Kidney glomerular epithelial cell (primary cell): ENCODE data around the gene B9D2.
"Not testable (repeated sequence)": the region's sequence is repeated elsewhere in the genome, so short reads cannot be mapped to it uniquely, and the experiment has no call there.

Experiments used
- DNase-seq: peaks from one replicate; lab custom pipeline; 2025; lab: John Stamatoyannopoulos, UW

Gene B9D2

DNA sequence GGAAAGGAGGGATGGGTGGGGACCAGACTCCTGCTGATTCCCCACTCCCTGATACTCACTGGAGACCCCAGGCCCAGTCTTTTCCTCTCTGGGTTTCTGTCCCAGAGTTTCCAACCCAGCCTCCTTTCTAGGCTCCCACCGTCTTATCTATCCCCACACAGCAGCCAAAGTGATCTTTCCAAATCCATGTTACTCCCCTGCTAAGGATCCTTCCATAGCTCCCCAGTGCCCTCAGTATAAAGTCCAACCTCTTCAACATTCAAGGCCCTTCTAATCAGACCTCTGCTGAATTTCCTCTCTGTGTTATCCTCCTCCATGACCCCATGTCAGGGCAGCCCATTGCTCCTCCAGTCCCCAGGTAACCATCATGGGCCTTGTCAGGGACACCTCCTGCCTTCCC is 8.9 kb downstream of the B9D2 start:
- DNase-seq: no peak

DNA sequence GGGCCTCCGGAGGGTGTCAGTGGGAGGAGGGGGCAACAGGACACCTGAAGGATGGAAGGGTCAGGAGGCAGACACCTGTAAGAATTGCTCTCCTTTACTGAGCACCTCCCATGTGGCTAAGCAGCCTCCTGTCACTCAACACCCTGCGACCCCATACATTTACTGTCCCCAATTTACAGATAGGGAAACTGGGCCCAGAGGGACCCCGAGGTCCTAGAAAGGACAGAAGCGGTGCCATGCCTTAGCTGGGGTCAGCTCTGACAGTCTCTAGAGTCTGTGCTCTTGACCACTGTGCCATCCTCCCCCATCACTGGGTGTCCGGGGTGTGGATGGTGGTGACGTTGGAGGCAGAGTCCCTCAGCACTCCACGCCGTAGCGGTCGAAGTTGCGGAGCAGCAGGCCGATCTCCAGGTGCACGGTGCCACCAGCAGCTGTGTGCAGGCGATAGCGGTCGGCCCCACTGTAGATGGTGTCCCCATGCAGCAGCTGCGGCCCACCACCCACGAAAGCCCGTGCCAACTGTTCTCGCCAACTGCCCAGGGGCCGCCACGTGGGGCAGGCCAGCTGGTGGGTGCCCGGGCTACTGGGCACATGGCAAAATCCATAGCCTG is 9.5 kb downstream of the B9D2 start:
- no peak for DNase-seq

DNA sequence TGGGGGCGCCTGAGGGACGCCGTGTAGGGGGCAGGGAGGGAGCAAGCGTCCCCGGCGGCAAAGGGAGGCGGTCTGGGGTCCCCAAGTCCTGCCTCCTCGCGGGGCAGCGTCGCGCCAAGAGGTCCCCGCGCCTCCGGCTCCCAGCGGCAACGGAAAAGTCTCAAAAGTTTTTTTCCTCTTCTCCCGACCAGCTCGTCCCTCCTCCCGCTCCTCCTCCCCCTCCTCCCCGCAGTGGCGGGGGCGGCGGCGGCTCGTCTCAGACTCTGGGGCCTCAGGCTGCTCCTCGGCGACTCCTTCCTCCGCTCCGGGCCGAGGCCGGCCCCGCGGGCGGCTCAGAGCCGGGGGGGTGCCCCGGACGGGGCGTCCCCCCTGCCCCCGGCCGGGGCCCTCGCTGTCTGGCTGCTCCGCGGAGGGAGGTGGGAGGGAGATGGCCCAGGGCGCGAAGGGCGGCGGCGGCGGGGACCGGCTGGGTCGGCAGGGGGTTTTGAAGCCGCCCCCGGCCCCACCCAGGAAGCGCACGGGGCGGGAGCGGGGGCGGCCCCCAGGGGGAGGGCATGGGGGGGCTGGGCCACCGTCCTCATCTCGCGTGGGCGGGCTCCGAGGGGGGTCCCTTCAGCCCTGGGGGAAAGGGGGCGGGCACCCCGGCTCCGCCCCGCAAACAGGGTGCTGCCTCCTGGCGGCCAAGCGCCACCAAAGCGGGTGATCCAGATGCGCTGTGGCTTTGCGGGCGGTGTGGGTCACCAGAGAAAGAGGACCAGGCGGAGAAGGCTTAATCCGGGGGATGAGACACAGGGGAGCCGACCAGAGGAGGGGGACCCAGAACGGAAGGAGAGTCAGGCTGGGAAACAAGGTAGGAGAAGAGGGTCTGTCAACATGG is 10.2 kb downstream of the B9D2 start, which contains the start of gene TGFB1:
TSS of gene TGFB1 (minus strand) at position 457 of the 877 bp plus-strand sequence. CDS start 878 bp downstream, outside the sequence.
- peak; percentile 78 for DNase-seq

DNA sequence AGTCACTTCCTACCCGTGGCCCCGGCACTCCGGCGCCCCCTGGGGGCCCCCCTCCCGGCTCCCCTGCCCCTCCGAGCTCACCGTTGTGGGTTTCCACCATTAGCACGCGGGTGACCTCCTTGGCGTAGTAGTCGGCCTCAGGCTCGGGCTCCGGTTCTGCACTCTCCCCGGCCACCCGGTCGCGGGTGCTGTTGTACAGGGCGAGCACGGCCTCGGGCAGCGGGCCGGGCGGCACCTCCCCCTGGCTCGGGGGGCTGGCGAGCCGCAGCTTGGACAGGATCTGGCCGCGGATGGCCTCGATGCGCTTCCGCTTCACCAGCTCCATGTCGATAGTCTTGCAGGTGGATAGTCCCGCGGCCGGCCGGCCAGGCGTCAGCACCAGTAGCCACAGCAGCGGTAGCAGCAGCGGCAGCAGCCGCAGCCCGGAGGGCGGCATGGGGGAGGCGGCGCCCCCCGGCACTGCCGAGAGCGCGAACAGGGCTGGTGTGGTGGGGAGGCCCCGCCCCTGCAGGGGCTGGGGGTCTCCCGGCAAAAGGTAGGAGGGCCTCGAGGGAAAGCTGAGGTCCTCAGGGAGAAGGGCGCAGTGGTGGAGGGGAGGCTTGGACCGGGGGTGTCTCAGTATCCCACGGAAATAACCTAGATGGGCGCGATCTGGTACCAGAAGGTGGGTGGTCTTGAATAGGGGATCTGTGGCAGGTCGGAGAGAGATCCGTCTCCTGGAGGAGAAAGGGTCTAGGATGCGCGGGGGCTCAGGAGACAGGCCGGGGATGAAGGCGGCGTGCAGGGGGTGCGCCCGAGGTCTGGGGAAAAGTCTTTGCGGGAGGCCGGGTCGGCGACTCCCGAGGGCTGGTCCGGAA is 11.1 kb downstream of the B9D2 start:
- peak; percentile 31 for DNase-seq

DNA sequence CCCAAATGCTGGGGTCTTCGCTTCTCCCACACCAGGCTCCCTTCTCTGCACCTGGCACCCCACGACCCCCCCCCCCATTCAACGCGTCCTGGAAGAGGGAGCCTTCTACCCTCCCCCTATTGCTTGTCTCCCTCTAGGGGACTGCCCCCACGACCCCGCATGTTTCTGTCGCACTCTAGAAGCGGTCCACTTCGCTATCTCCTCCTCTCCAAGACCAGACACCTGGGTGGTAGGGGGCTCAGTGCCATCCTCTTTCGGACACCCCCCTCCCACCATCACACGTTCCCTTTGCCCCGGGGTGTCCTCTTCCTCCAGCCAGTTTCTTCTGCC is 11.7 kb downstream of the B9D2 start:
- no peak for DNase-seq

DNA sequence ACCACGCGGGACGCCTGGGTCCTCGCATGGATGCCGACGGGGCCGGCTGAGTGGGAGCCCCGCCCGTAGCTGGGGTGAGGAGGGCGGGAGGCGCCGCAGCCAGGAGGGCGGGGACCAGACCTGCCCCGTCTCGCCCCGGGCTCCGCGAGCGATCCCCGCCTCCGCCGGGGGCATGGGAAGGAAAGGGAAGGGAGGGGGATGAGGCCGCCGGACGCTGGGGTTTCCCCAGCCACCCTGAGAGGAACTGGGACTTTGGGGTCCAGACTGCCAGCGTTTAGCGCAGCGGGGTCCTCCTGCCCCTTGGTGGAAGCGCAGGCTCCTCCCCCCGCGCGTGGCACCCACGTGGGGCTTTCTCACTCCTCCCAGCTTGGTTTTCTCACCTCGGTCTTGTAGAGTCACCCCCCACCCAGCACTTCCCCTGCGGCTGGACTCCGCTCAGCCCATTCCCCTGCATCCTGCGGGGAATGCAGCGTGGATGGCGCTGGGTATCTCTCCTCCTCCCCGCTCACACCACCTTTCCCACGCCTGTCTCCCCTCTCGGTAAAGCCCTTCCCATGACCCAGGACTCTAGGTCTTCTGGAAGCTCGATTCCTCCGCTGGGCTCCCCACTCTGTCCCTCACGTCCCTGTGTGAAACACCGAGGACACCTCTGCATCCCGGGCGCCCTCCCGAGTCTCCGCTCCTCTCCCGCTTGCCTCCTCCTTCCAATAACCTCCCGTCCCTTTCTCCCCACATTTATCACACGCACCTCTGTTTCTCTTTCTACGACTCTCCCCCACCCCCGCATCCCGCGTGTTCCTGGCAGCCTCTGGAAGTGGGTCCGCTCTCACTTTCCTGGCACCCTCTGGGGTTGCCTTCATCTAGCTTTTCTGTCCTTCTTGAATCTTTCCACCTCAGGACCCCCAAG is 12.4 kb downstream of the B9D2 start:
- peak; percentile 22 for DNase-seq

DNA sequence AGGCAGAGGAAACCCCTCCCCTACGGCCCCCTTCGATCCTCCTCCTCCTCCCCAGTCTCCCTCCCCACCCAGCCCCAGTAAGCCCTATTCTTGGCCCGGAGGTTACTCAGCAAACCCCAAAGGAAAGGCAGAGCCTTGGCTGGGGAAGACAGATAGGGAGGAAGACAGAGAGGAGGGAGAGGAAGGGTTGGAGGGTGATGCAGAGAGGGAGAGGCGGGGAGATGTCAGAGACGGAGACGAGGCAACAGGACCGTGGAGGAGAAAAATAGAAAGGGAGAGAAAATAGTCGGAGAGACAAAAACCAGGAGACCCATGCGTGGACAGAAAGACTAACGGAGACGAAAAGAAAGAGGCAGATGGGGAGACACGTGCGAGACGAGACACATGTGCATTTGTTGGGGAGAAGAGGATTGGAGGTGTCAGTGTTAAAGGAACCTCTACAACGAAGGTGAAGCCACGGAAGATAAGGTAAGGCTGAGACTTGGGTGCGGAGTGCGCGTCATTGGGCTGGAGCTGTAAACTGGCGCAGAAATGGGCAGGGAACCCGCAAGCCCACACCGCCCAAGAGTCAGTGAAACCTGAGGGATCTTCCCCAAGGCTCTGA is 13.1 kb downstream of the B9D2 start:
- no peak for DNase-seq

DNA sequence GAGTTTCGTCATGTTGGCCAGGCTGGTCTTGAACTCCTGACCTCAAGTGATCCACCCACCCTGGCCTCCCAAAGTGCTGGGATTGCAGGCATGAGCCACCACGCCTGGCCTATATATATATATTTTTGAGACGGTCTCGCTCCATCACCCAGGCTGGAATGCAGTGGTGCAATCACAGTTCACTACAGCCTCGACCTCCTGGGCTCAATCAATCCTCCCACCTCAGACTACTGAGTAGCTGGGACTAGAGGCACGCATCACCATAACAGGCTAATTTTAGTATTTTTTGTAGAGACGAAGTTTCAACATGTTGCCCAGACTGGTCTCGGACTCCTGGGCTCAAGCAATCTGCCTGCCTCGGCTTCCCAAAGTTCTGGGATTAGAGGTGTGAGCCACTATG is 17.0 kb downstream of the B9D2 start:
- DNase-seq: not testable (repeated sequence)

DNA sequence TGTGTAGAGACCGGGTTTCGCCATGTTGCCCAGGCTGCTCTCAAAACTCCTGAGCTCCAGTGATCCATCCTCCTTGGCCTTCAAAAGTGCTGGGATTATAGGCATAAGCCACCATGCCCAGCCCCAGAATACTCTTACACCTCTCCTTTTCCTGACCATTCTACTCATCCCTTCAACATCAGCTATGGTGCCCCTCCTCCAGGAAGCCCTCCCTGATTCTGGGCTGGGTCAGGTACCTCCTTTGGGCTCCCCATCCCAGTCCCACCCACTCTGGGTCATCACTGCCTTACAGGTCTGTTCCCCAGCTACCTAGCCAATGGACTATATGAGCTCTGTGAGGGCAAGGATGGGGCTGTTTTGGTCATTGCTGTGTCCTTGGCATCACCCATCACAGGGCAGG is 19.8 kb downstream of the B9D2 start:
- DNase-seq: no peak

DNA sequence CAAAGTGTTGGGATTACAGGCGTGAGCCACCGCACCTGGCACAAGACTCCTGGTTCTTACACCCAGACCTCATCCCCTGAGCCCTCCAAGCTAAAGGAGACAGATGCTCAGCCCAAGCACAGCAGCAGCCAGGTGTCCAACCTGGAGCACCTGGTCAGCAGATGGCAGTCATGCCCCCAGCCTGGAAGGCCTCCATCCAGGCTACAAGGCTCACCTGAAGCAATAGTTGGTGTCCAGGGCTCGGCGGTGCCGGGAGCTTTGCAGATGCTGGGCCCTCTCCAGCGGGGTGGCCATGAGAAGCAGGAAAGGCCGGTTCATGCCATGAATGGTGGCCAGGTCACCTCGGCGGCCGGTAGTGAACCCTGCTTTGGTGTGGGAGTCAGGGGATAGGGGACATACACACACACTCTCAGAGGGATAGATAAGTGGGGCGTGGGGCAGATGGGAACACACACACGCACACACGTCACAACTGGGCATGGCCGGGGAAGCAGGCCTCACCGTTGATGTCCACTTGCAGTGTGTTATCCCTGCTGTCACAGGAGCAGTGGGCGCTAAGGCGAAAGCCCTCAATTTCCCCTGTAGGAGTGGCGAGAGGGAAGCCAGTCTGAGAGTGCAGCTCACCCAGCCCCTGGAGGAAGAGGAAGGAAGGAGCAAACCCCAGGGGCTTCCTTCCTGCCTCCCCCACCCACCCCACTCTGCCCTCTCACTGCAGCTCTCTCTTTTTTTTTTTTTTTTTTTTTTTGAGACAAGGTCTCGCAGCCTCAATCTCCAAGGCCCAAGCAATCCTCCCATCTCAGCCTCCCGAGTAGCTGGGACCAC is 22.1 kb downstream of the B9D2 start:
- DNase-seq: no peak

DNA sequence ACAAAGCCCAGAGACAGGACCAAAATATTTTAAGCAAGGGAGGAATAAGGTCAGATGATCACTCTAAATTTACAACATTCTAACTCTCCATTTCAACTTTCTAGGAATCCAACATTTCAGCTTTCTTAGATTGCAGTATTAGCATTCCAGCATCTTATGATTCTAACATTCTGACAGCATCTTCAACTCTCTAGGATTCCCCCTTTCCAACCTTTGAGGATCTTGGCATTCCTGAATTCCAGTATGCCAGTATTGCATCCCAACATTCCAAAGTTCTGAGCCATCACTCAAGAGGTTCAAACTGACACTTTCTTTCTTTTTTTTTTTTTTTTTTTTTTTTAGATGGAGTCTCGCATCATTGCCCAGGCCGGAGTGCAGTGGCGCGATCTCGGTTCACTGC is 24.0 kb downstream of the B9D2 start:
- DNase-seq: peak; percentile 83

DNA sequence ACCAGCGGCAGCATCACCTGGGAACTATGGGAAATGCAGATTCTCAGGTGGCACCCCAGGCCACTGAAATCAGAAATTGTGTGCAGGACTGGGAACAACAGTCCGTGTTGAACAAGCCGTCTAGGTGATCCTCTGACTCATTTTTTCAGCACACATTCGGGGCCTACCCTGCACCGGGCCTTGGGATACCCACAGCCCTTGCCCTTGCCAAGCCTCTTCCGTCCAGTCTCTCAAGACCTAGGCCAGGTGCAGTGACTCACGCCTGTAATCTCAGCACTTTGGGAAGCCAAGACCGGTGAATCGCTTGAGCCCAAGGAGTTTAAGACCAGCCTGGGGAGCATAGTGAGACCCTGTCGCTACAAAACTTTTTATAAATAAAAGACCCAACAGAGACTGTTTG is 28.5 kb downstream of the B9D2 start:
- DNase-seq: no peak

DNA sequence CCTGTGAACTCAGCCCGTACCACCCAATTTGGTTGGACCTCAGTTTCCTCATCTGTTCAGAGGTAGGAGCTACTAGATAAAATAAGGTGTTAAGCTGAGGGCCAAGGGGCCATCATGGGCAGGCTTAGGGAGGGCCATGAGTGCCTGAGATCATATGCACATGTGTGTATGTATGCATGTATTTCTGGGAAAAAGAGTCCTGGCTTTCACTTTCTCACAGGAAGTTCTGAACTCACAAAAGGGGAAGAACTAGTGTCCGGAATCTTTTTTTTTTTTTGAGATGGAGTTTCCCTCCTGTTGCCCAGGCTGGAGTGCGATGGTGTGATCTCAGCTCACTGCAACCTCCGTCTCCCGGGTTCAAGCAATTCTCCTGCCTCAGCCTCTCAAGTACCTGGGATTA is 29.2 kb downstream of the B9D2 start:
- no peak for DNase-seq

DNA sequence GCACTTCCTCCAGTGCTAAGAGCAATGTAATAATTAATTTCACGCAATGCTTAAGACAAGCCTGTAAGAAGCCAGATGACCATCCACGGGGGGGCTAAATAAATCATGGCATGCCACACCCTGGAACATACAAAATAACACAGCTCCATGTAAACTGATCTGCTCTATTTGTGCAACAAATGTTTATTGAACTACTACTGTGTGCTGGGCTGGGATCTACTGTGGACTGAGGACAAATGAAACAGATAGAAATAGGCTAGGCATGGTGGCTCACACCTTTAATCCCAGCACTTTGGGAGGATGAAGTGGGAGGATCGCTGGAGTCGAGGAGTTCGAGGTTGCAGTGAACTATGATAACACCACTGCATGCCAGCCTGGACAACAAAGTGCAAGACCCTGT is 31.5 kb downstream of the B9D2 start:
- DNase-seq: no peak

DNA sequence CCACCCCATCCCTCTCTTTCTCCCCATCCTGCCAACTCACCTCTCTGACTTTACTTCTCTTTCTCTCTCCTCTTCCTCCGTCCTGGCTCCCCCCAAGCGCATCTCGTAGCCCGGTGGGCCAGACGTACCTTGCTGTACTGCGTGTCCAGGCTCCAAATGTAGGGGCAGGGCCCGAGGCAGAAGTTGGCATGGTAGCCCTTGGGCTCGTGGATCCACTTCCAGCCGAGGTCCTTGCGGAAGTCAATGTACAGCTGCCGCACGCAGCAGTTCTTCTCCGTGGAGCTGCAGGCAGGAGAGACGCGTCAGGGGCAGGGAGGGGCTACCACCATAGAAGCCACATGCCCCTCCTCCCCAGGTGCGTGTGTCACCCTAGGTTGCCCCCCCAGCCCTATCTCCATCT is 31.9 kb downstream of the B9D2 start:
- no peak for DNase-seq

DNA sequence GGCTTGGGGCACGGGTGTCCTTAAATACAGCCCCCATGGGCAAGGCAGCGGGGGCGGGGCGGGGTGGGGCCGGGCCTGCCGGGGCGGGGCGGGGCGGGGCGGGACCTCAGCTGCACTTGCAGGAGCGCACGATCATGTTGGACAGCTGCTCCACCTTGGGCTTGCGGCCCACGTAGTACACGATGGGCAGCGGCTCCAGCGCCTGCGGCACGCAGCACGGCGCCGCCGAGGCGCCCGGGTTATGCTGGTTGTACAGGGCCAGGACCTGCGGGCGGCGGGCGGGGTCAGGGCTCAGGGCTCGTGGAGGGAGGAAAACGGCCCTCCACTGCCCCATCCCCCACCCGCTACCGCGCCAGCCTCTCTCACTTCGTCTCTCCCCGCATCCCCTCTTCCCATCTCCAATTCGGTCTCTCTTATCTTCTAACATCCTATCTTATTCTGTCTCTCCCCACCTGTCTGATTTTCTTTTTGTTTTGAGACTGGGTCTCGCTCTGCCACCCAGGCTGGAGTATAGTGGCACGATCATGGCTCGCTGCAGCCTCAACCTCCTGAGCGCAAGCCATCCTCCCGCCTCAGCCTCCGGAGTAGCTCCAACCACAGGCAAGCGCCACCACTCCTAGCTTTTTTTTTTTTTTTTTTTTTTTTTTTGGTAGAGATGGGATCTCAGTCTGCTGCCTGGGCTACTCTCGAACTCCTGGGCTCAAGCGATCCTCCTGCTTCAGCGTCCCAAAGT is 32.8 kb downstream of the B9D2 start:
- no peak for DNase-seq

DNA sequence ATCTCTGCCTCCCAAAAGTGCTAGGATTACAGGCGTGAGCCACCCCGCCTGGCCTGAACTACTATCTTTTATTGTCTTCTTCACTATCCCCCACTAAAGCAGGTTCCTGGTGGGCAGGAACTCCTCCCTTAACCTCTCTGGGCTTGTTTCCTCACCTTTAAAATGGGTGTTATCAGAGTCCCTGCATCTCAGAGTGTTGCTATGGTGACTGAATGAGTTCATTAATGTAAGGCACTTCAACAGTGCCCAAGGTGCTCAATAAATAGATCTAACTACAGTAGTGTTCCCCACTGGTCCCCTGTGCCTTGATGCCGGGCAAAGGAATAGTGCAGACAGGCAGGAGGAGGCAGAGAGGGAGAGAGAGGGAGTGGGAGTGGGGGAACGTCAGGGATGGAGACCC is 33.5 kb downstream of the B9D2 start:
- no peak for DNase-seq

DNA sequence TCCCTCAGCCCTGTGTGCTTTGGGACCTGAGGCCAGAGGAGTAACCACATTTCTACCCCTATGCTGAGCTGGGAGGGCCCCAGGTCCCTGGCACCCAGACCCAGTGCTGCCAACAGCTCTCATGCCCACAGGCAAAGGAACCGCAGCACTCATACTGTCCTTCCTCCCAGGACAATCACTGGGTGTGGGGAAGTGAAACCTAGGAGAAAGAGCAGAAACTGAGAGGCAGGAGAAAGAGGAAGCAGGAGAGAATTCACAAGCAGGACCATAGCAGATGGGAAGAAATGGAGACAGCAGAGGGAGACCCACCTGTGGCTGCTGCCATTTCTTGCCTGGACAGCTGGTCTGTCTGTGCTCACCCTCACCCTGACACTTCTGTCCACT is 35.1 kb downstream of the B9D2 start:
- no peak for DNase-seq

DNA sequence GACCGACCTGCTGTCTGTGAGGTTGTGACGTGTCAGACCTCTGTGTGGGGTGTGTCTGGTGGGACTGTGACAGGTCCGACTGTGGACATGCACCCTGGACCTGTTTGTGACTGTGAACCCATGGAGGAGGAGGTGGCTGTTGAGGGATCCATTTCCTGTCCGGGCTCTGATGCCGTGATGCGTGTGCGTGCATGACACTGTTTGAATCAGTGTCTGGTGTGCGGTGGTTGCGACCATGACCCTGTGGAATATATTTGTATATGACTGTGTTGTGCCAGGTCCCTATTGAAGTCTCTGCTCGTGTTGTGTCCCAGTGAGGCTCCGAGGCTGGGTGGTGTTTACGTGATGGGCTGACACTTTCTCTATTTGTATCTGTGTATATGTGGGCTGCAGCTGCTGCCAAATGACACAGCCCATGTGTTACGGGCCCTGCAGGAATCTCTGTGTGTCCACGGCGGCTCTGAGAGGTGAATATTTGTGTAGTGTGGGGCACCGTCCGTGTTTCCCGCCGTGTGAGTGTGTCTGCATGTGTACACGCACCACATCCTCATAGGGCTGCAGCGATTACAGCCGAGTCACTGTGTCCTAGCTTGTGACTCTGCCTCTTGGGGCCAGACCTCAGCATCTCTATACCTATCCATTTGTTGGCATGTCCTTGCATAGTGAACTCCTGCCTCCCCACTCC is 35.6 kb downstream of the B9D2 start:
- no peak for DNase-seq
